Keratinocyte (primary cell): ENCODE data around the gene BRIP1. TPM values are rescaled to one million over a fixed set of nuclear protein-coding genes. Genes with fewer than 3 reads are reported as not detected.

Experiments
- DNase-seq: peaks from one replicate; pipeline ENCODE4 v3.0.0-alpha.2; 2011; ENCODE audit warnings: low read depth, missing footprints, low spot score
- FAIRE-seq: peaks from 2 replicates; lab custom pipeline; 2011; peaks lifted over from hg19 to GRCh38; lab: Jason Lieb, UNC
- H2AFZ ChIP-seq: 2 replicates; pipeline ENCODE4 v1.6.0; 2012; ENCODE audit warnings: low read length, control low read depth, inconsistent platforms; ENCODE audit not compliant: control insufficient read depth
- H3K27ac ChIP-seq: 2 replicates; pipeline ENCODE4 v1.5.1; 2011; ENCODE audit warnings: low read length; ENCODE audit not compliant: control insufficient read depth, insufficient read depth
- H3K27me3 ChIP-seq: 3 replicates; pipeline ENCODE4 v1.6.0; 2011; ENCODE audit warnings: low read length; ENCODE audit not compliant: control insufficient read depth, insufficient read depth; ENCODE audit errors: extremely low read depth
- H3K36me3 ChIP-seq, 2 experiments: 2 replicates in 1 of 2; 3 replicates in 1 of 2; pipeline ENCODE4 v1.5.1; 2011; ENCODE audit warnings: low read length in 2 of 2, mild to moderate bottlenecking in 1 of 2; ENCODE audit not compliant: control insufficient read depth in 2 of 2, insufficient read depth in 2 of 2; ENCODE audit errors: extremely low read depth in 1 of 2
- H3K4me1 ChIP-seq: 3 replicates; pipeline ENCODE4 v1.5.1; 2011; ENCODE audit warnings: low read length; ENCODE audit not compliant: control insufficient read depth, insufficient read depth; ENCODE audit errors: extremely low read depth
- H3K4me2 ChIP-seq: 3 replicates; pipeline ENCODE4 v1.6.0; 2011; ENCODE audit warnings: low read depth, low read length; ENCODE audit not compliant: control insufficient read depth, insufficient read depth; ENCODE audit errors: extremely low read depth
- H3K4me3 ChIP-seq, 3 experiments: fragments of 200-600 bp in 1 of 3; sonication (generic) in 1 of 3; 2 replicates in 2 of 3; 3 replicates in 1 of 3; pipeline ENCODE4 v1.5.1; 2011 to 2016; ENCODE audit warnings: low read length in 3 of 3, mild to moderate bottlenecking in 3 of 3, control low read depth in 2 of 3, inconsistent platforms in 1 of 3, low read depth in 1 of 3, mixed read lengths in 1 of 3, mixed run types in 1 of 3, moderate library complexity in 1 of 3; ENCODE audit not compliant: control insufficient read depth in 2 of 3, insufficient read depth in 2 of 3; ENCODE audit errors: extremely low read depth in 1 of 3
- H3K79me2 ChIP-seq: 2 replicates; pipeline ENCODE4 v1.6.0; 2012; ENCODE audit warnings: low read length; ENCODE audit not compliant: control insufficient read depth, insufficient read depth
- H3K9ac ChIP-seq: 3 replicates; pipeline ENCODE4 v1.6.0; 2011; ENCODE audit warnings: low read length; ENCODE audit not compliant: control insufficient read depth, insufficient read depth; ENCODE audit errors: extremely low read depth
- H3K9me1 ChIP-seq: 3 replicates; pipeline ENCODE4 v1.6.0; 2011; ENCODE audit warnings: low read length; ENCODE audit not compliant: control insufficient read depth, insufficient read depth; ENCODE audit errors: extremely low read depth
- H3K9me3 ChIP-seq: 2 replicates; pipeline ENCODE4 v1.5.1; 2012; ENCODE audit warnings: low read depth, low read length; ENCODE audit not compliant: control insufficient read depth
- H4K20me1 ChIP-seq: 3 replicates; pipeline ENCODE4 v1.6.0; 2011; ENCODE audit warnings: low read length; ENCODE audit not compliant: control insufficient read depth, insufficient read depth; ENCODE audit errors: extremely low read depth
- EZH2 ChIP-seq: IDR thresholded peaks from one replicate; pipeline ENCODE4 v1.6.1; 2012; ENCODE audit warnings: inconsistent platforms, mild to moderate bottlenecking, low read length, moderate library complexity
- dilution Hi-C: fragments of 300-500 bp; cut with MboI; formaldehyde crosslinking; loops from one replicate; pipeline ENCODE4 v1.7.0; 2020; ENCODE audit warnings: low sequenced_read_pairs; ENCODE audit not compliant: extremely low pct_ligation_motif_present
- polyA plus RNA-seq, 5 experiments: library from polyadenylated mRNA; depleted of rRNA in 3 of 5; stranded (reverse) in 3 of 5; stranded (forward) in 1 of 5; unstranded in 1 of 5; fragments of >200 nt; gene quantifications; 1 replicate in 1 of 5; 2 replicates in 3 of 5; 3 replicates in 1 of 5; pipeline versions ENCODE4 v1.2.1 to v1.2.3, GENCODE V29; 2011 to 2012; ENCODE audit warnings: missing spikeins in 2 of 5, low read depth in 1 of 5, low replicate concordance in 1 of 5
- TF ChIP-seq, protein P1 (sequence below), 3 experiments: IDR thresholded peaks in 1 of 3; conservative IDR thresholded peaks in 1 of 3; optimal IDR thresholded peaks in 1 of 3; 2 replicates in 2 of 3; 3 replicates in 1 of 3; pipeline versions ENCODE3 to v1.5.1; 2011; ENCODE audit warnings: low read length in 3 of 3, mild to moderate bottlenecking in 3 of 3, moderate library complexity in 2 of 3, control low read depth in 1 of 3, inconsistent platforms in 1 of 3; ENCODE audit not compliant: insufficient read depth in 2 of 3; ENCODE audit errors: extremely low read depth in 1 of 3

The BRIP1 gene
- polyA plus RNA-seq, 1 donor (not counting 4 experiments of a cell fraction or from before 2014, with no cell fraction given), result 4.0 TPM

DNA sequence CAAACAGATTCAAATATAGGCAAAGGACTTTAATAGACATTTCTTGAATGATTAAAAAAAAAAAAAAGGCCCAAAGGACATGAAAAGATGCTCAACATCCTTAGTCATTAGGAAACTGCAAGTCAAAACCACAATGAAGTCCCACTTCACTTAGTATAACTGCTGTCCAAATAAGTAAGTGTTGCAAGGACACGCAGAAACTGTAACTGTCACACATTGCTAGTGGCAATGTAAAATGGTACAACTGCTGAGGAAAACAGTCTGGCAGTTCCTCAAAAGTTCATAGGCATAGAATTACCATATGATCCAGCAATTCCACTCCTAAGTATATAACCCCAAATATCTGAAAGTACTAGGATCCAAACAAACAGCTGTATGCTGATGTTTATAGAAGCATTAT, 112.7 kb downstream of the BRIP1 start:
- Histone ChIP-seq H4K20me1 (no peaks in the 10 kb centered on the region), H3K27me3 (no peaks in the 10 kb centered on the region), H3K4me3 (no peak overlapping the region), H3K4me1 (no peaks in the 10 kb centered on the region), H3K36me3 (no peaks in the 10 kb centered on the region), H3K79me2 (no peaks in the 10 kb centered on the region), H2AFZ (no peak overlapping the region), H3K27ac (no peak overlapping the region), H3K9me3 (no peaks in the 10 kb centered on the region), H3K9me1 (no peaks in the 10 kb centered on the region), H3K9ac (no peak overlapping the region), H3K4me2 (no peak overlapping the region)
- dilution Hi-C loops, result no loop called here
- DNase-seq, result no peak
- FAIRE-seq, result no peak
- TF ChIP-seq EZH2, result no peak
- TF ChIP-seq, protein P1, sequence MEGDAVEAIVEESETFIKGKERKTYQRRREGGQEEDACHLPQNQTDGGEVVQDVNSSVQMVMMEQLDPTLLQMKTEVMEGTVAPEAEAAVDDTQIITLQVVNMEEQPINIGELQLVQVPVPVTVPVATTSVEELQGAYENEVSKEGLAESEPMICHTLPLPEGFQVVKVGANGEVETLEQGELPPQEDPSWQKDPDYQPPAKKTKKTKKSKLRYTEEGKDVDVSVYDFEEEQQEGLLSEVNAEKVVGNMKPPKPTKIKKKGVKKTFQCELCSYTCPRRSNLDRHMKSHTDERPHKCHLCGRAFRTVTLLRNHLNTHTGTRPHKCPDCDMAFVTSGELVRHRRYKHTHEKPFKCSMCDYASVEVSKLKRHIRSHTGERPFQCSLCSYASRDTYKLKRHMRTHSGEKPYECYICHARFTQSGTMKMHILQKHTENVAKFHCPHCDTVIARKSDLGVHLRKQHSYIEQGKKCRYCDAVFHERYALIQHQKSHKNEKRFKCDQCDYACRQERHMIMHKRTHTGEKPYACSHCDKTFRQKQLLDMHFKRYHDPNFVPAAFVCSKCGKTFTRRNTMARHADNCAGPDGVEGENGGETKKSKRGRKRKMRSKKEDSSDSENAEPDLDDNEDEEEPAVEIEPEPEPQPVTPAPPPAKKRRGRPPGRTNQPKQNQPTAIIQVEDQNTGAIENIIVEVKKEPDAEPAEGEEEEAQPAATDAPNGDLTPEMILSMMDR (optimal IDR thresholded peaks at IDR 0.05 in 1 of 3, IDR thresholded peaks at IDR 0.05 in 1 of 3, conservative IDR thresholded peaks at IDR 0.05 in 1 of 3; ENCODE audit: extremely low read depth in 1 of 3, insufficient read depth in 2 of 3, low read length in 3 of 3), result no peak

GRCh38 chr17:61749823-61750404, 113.4 kb downstream of the BRIP1 start:
- DNase-seq, result no peak
- dilution Hi-C loops, result no loop called here
- Histone ChIP-seq H3K36me3 (no peaks in the 10 kb centered on the region), H3K4me3 (no peak overlapping the region), H3K9ac (no peak overlapping the region), H3K27me3 (no peaks in the 10 kb centered on the region), H2AFZ (no peak overlapping the region), H3K4me2 (no peak overlapping the region), H4K20me1 (no peaks in the 10 kb centered on the region), H3K9me1 (no peaks in the 10 kb centered on the region), H3K4me1 (no peaks in the 10 kb centered on the region), H3K27ac (no peak overlapping the region), H3K9me3 (no peaks in the 10 kb centered on the region), H3K79me2 (no peaks in the 10 kb centered on the region)
- no peak for FAIRE-seq
- TF ChIP-seq EZH2, result no peak
